GM12873 (cell line): ENCODE measurements around the gene DDX1.

Source experiments
- TF ChIP-seq, protein P1 (sequence below): IDR thresholded peaks from 2 replicates; pipeline ENCODE4 v1.5.1; 2012; ENCODE audit warnings: low read depth, mild to moderate bottlenecking, moderate library complexity, low read length, control low read depth; ENCODE audit not compliant: insufficient read depth; ENCODE audit errors: missing control alignments

The DDX1 gene

DNA sequence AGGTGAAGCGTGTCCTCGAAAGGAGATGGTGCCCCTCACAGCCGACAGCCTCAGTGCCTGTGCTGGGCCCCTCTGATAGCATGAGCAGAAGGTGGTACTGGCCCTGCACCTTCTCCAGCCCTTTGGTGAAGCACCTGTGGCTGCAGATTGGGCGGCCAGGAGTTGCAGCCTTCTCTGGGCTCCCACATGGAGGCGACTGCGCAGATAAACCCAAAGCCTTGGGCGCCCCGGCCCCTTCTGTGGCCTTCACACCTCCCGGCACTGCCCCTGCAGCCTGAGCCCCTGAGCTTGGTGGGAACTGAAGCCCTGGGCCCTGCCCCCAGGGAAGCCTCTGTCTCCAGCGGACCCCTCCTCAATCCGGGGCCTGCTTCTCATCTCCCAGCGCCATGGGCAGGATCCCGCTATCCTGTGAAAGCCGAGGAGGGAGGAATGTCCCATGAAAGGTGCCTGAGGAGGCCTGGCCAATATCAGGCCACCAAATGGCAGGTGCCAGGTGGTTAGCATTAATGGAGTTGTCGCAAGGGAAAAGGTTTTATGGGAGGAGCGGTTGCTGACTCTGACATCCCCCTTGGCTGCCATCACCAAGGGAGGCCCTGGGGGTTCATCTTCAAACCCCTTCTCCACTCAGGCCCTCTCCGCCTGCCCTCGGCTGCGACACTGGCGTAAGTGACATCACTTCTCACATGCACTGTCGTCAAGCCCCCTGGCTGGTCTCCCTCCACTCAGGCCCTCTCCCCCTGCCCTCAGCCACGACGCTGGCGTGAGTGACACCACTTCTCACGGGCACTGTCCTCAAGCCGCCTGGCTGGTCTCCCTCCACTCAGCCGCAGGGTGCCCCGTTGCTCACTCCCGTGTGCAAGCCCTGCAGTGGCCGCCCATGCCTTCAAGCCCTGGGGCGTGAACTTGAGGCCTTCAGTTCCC is 62.4 kb downstream of the DDX1 start:
- TF ChIP-seq, protein P1, sequence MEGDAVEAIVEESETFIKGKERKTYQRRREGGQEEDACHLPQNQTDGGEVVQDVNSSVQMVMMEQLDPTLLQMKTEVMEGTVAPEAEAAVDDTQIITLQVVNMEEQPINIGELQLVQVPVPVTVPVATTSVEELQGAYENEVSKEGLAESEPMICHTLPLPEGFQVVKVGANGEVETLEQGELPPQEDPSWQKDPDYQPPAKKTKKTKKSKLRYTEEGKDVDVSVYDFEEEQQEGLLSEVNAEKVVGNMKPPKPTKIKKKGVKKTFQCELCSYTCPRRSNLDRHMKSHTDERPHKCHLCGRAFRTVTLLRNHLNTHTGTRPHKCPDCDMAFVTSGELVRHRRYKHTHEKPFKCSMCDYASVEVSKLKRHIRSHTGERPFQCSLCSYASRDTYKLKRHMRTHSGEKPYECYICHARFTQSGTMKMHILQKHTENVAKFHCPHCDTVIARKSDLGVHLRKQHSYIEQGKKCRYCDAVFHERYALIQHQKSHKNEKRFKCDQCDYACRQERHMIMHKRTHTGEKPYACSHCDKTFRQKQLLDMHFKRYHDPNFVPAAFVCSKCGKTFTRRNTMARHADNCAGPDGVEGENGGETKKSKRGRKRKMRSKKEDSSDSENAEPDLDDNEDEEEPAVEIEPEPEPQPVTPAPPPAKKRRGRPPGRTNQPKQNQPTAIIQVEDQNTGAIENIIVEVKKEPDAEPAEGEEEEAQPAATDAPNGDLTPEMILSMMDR: no peak

DNA sequence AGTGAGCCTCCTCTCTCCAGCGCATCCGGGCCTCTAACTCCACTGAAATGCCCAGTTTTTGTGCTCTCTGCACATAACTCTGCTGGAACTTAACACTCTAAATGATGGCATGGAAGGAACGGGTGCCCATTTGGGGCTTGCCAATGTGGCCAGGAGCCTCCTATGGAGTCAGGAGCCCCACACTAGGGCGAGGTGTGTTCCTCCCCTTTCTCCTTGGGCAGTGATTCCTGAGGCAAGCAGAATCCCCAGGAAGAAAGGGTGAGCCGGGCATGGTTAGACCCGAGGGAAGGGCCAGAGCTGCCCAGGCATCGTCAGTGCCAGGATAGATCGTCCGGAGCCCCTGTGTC is 63.0 kb downstream of the DDX1 start:
- TF ChIP-seq, protein P1: no peak

DNA sequence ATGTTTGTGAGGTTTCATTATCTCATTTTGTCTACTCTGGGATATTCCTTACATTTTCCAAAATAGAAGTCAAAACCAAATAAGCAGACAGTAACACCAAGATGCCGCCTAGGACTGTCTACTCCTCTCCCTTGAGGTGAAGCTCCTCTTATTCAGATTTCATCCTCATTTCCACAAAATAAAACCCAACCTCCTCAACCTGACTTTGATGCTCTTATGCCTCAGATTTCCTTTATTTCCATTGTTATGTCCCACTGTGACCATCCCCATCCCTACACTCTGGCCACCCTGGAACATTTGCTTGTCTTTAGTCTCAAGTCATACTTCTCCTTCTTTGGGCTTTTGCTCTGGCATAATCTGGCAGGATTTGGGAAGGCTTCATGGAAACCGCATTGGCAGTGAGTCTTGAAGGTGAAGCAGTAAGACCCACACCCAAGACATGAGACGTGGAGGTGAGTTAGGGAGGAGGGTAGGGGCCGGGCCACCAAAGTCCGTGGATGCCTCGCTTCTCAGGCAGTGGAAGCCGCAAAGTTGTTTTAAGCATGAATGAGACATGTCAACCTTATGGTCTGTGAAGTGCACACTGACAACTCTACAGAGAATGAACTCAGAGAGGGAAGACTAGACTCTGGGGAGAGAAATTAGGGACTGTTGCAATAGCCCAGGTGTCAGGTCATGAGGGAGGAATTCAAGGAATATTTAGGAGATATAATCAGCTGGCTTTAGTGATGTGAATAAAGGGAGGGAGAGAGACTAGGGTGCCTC is 63.6 kb downstream of the DDX1 start:
- TF ChIP-seq, protein P1: no peak

DNA sequence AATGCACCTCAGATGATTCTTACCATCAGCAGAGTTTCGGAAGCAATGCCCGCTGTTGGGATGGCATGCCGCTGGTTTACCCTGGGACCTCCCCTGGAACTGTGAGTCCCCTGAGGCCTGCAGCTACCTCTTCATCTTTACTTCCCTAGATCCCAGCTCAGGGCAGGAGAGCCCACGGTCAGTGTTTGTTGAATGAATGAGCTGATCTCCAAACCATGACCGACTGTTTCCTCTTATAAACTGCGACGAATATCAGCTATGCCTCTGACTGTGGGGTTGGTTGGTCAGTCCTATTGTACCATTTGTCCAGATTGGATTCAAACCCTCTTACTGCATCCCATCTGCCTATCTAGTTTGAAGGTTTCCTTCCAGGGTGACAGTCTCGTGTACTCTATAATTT is 64.4 kb downstream of the DDX1 start:
- TF ChIP-seq, protein P1: no peak

DNA sequence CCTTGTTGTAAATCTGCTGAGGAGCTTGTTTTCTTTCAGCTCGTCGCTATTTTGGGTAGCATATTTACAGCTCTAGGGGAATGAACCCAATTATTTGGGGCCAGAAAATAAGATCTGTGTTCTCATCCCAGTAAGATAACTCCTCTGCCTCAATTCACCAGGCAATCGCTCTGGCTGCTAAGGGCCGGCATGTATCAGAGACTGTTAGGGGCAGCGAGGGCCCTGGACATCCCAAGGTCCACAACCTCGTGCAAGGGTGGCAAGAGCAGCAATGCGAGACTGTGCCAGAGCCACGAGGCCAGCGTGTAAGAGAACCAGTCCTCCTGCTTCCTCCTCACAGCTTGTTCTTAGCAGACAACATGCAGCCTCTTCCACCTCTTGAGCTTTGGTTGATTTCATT is 66.1 kb downstream of the DDX1 start:
- TF ChIP-seq, protein P1: no peak

DNA sequence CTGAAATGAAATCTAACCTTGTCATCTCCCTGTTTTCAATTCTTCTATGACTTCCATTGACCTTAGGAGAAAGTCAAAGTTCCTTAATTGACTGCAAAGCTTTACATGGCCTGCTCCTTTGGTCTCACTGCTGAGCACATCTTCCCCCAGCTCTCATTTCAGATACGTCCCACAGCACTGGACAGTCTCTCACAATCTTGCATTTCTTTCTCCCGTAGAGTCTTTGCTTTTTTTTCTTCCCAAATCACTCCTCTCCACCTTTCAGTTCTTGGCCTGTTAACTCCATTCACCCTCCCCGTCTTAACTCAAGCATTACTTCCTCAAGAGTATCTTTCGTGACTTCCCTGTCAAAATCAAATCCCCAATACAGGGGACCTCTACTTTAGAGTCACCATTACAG is 67.2 kb downstream of the DDX1 start:
- TF ChIP-seq, protein P1: no peak
